ENCODE data around the gene RPS17.
"Not testable (repeated sequence)": the region's sequence is repeated elsewhere in the genome, so short reads cannot be mapped to it uniquely, and the experiment has no call there.

DNA sequence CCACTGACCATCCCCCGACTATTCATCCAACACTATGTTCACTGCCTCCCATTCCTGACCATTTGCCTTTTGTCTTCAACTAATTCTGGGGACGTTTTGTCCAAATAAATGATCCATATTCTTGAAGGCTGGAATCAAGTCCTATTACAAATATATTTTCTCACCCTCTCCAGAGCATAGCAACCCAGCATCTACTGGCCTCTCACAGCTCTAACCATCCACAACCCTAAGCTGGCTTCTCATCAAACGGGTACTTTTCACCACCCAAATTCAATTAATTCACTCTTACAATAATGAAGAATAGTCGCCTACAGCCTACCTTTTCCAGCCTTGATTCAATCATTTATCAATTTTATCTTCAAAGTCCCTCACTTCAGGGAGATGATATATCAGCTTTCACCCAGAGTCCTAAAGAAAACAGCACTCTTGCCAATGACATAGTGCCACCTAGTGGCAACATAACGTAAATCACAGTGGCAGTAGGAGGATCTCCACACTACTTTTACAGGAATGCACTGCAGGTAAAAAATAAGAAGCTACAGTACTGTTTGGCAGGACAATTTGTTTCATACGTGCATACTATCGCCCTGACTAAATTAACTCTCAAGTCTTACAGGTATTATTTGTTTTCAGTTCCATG is 37.4 kb downstream of the RPS17 start:
- TF ChIP-seq, protein P1, sequence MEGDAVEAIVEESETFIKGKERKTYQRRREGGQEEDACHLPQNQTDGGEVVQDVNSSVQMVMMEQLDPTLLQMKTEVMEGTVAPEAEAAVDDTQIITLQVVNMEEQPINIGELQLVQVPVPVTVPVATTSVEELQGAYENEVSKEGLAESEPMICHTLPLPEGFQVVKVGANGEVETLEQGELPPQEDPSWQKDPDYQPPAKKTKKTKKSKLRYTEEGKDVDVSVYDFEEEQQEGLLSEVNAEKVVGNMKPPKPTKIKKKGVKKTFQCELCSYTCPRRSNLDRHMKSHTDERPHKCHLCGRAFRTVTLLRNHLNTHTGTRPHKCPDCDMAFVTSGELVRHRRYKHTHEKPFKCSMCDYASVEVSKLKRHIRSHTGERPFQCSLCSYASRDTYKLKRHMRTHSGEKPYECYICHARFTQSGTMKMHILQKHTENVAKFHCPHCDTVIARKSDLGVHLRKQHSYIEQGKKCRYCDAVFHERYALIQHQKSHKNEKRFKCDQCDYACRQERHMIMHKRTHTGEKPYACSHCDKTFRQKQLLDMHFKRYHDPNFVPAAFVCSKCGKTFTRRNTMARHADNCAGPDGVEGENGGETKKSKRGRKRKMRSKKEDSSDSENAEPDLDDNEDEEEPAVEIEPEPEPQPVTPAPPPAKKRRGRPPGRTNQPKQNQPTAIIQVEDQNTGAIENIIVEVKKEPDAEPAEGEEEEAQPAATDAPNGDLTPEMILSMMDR (IDR thresholded peaks at IDR 0.05 in 4 of 5, conservative IDR thresholded peaks at IDR 0.05 in 1 of 5), result not testable (repeated sequence)
- not testable (repeated sequence) for TF ChIP-seq POLR2A (IDR thresholded peaks at IDR 0.05)
